DMS153 treated with DMSO at 0.1 percent for 48 hours (cell line): ENCODE measurements around the gene SLC5A1.
"Not testable (repeated sequence)": the region's sequence is repeated elsewhere in the genome, so short reads cannot be mapped to it uniquely, and the experiment has no call there.

Experiments
- DNase-seq: peaks from one replicate; lab custom pipeline; 2025; ENCODE audit not compliant: unreplicated experiment; lab: John Stamatoyannopoulos, UW

The SLC5A1 gene

GRCh38 chr22:32083814-32084213 is 40.8 kb downstream of the SLC5A1 start:
- no peak for DNase-seq

DNA sequence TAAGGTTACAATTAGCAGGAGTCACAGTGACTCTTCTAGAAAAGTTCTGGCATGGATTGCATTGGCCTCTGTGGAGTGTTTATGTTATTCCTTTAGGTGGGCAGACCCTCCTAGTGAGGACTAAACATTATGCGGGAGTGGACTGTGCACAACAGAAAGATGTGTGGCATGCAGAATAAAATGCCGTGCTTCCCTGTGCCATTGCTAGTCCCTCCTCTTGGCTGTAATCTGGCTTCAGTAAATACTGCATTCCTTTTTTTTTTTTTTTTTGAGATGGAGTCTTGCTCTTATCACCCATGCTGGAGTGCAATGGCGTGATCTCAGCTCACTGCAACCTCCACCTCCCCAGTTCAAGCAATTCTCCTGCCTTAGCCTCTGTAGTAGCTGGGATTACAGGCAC is 45.0 kb downstream of the SLC5A1 start:
- no peak for DNase-seq

DNA sequence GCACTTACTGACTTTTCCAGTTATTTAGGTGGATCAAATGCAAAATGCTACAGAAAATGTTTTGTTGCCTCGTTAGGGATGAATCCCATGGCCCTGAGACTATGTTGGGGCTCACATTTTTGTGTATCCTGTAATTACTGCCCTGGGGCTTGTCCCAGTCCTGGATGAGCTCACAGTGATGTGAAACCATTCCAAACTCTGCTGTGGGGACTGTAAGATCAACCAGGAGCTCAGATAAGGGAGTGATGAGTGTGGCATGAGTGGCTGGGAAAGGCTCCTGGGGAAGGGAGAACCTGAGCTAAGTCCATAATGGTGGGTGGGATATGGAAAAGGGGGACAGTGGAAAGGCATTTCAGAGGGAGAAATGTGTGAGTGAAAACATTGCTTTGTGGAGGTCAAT is 54.0 kb downstream of the SLC5A1 start:
- no peak for DNase-seq

- no peak for DNase-seq
These were observed 54.9 kb downstream of the SLC5A1 start for GRCh38 chr22:32097881-32098499.

DNA sequence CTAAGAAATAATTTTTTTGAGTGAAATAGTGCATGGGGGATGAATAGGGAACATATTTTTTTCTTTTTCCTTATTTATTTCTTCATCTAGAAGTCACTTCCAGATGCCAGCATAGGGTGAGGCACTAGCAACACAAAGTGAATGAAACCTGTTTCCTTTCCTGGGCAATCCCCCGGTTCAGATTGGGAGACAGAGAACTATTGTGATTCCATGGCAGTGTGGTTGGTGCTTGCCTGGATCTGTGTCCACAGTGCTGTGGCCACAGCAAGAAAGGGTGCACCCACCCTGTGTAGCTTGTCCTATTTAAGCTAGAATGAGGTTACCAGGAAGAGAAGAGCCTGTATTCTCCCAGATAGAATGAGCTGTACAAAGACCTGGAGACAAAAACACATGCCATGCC is 57.6 kb downstream of the SLC5A1 start:
- no peak for DNase-seq

GRCh38 chr22:32103658-32104315 is 60.7 kb downstream of the SLC5A1 start:
- peak; percentile 10 for DNase-seq

GRCh38 chr22:32106930-32107329 is 63.9 kb downstream of the SLC5A1 start:
- no peak for DNase-seq

DNA sequence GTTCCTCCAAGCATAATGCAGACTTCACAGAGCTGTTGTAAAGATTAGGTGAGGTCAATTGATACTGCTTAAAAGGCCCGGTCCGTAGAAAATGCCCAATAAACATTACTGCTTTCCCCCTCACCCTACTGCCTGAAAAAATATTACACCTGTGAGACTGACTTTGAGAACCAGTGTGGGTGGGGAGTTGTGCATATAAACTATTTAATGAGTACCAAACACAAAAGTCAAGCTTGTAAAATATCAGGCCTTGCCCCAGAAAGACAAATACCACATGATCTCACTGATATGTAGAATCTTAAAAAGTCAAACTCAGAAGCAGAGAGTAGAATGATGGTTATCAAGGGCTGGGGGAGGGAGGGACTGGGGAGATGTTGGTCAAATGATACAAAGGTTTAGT is 69.3 kb downstream of the SLC5A1 start:
- no peak for DNase-seq

DNA sequence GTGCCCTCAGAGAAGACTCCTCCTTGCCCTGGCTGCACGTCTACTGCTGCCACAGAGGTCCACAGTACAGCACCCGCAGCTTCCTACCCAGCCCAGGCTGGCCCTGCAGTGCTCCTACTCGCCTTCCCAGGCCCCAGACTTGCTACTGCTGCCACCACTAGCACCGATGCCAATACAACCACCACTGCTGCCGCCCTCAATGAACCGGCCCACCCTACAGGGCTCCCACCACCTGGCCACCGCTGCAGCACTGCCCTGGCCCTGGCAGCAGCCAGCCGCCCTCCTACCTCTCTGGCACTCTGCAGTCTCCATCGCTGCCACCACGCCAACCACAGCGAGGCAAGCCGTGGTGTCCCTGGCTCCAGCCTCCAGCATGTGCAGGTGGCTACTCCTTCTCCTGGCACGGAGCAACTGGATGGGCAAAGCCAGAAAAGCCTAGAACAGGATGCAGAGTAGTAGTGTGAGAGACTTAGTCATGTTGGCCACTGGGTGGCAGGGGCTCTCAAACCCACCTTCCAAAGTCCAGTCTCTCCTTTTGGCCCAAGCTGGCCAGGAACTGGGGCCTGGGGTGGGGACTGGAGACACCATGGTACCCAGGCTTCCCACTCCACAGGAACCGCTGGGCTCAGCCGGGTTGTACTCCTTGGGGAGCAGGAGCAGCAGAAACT is 76.6 kb downstream of the SLC5A1 start:
- DNase-seq = no peak

GRCh38 chr22:32120603-32121002 is 77.5 kb downstream of the SLC5A1 start:
- no peak for DNase-seq

GRCh38 chr22:32122899-32123298 is 79.8 kb downstream of the SLC5A1 start:
- no peak for DNase-seq

DNA sequence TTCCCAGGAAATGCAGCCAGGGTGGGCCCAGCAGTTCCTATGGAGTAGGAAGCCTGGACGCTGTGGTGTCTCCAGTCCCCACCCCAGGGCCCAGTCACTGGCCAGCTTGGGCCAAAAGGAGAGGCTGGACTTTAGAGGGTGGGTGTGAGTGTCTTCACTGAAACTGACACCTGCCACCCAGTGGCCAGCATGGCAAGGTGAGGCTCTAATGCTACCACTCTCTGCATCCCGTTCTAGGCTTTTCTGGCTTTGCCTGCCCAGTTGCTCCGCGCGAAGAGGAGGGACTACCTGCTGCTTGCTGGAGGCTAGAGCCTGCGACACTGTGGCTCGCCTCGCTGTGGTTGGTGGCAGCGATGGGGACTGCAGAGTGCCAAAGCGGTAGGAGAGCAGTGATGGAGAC is 80.6 kb downstream of the SLC5A1 start:
- peak; percentile 4 for DNase-seq

- no peak for DNase-seq
These were observed 84.8 kb downstream of the SLC5A1 start for GRCh38 chr22:32127904-32128303.

- DNase-seq = no peak
These were observed 87.4 kb downstream of the SLC5A1 start for GRCh38 chr22:32130464-32130863.

GRCh38 chr22:32132126-32132525 is 89.1 kb downstream of the SLC5A1 start:
- no peak for DNase-seq

GRCh38 chr22:32132783-32133182 is 89.7 kb downstream of the SLC5A1 start:
- DNase-seq = no peak

GRCh38 chr22:32134796-32135195 is 91.7 kb downstream of the SLC5A1 start:
- not testable (repeated sequence) for DNase-seq

DNA sequence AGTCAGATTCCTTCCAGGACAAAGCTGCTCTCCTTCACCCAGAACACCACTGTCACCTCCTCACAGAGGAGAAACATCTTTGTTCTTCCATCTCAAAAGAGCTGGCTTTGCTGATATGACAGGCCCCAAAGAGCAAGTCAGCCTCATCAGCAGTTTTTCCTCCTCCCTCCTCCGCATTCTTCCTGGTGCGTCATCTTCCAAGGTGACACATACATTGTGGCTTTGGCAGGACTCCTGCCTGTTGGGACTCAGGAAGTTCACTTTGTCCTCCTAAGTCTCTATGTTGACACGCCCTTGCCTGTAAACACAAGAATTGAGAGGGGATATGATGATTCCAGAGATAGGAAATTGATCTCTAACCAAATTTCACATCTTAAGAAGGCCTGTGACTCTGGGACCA is 92.9 kb downstream of the SLC5A1 start:
- not testable (repeated sequence) for DNase-seq

- DNase-seq = not testable (repeated sequence)
These were observed 93.8 kb downstream of the SLC5A1 start for GRCh38 chr22:32136881-32137280.

DNA sequence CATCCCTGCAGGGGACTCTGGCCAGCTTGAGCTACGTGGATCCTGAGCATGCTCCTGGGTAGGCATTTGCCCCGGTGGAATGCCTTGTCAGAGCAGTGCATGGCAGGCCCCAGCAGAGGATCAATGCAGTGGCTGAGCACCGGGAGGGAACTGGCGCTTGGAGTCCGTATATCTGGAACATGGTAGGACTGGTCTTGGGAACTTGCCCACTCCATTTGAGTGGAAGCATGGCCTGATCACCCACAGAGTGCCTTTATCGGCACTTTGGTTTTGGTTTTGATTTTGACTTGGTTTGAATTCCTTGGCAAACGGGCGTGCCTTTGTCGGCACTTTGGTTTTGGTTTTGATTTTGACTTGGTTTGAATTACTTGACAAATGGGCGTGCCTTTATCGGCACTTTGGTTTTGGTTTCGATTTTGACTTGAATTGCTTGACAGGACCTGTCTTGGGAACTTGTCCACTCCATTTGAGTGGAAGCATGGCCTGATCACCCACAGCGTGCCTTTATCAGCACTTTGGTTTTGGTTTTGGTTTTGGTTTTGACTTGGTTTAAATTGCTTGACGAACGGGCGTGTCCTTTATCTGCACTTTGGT is 94.8 kb downstream of the SLC5A1 start:
- peak; percentile 40 for DNase-seq

- DNase-seq = not testable (repeated sequence)
These were observed 95.5 kb downstream of the SLC5A1 start for GRCh38 chr22:32138576-32138975.

- DNase-seq = peak; percentile 2
These were observed 97.6 kb downstream of the SLC5A1 start for GRCh38 chr22:32140688-32141087.
